Loucy (cell line): Measurements from ENCODE around the gene PPFIA3.

Experiments used
- H2AFZ ChIP-seq: fragments of 200-600 bp; sonication (generic); 2 replicates; pipeline ENCODE4 v1.6.0; 2016; ENCODE audit warnings: antibody characterized with exemption, mild to moderate bottlenecking, low read length, moderate library complexity
- H3F3A ChIP-seq: fragments of 200-600 bp; 2 replicates; pipeline ENCODE4 v1.6.0; 2016; ENCODE audit warnings: antibody characterized with exemption, low read depth, mild to moderate bottlenecking
- H3K27me3 ChIP-seq: fragments of 200-600 bp; sonication (generic); 2 replicates; pipeline ENCODE4 v1.6.1; 2014; ENCODE audit warnings: low read length, mild to moderate bottlenecking; ENCODE audit not compliant: insufficient read depth, poor library complexity, severe bottlenecking
- H3K36me3 ChIP-seq: fragments of 200-600 bp; sonication (generic); 2 replicates; pipeline ENCODE4 v1.6.1; 2016; ENCODE audit warnings: low read length; ENCODE audit not compliant: insufficient read depth
- H3K4me1 ChIP-seq: fragments of 200-600 bp; sonication (generic); 2 replicates; pipeline ENCODE4 v1.5.1; 2014; ENCODE audit warnings: low read length, mild to moderate bottlenecking; ENCODE audit not compliant: insufficient read depth, poor library complexity, severe bottlenecking
- H3K4me2 ChIP-seq: fragments of 200-600 bp; sonication (generic); 2 replicates; pipeline ENCODE4 v1.6.0; 2014; ENCODE audit warnings: antibody characterized with exemption, low read length, low read depth, mild to moderate bottlenecking; ENCODE audit not compliant: poor library complexity, severe bottlenecking
- H3K4me3 ChIP-seq: fragments of 200-600 bp; sonication (generic); 2 replicates; pipeline ENCODE4 v1.5.1; 2014; ENCODE audit warnings: low read length, mild to moderate bottlenecking, mixed read lengths; ENCODE audit not compliant: poor library complexity, severe bottlenecking
- H3K79me2 ChIP-seq: fragments of 200-600 bp; sonication (generic); 2 replicates; pipeline ENCODE4 v1.6.1; 2014; ENCODE audit warnings: low read length; ENCODE audit not compliant: insufficient read depth
- H3K9ac ChIP-seq: fragments of 200-600 bp; sonication (generic); 2 replicates; pipeline ENCODE4 v1.6.0; 2014; ENCODE audit warnings: mild to moderate bottlenecking, low read depth, low read length, moderate library complexity; ENCODE audit not compliant: poor library complexity, severe bottlenecking
- H3K9me2 ChIP-seq: fragments of 200-600 bp; sonication (generic); replicated peaks from 2 replicates; pipeline ENCODE4 v1.6.1; 2016; ENCODE audit warnings: low read depth, low read length, mixed read lengths
- H3K9me3 ChIP-seq: fragments of 200-600 bp; sonication (generic); 2 replicates; pipeline ENCODE4 v1.6.1; 2014; ENCODE audit warnings: mild to moderate bottlenecking, antibody characterized with exemption, low read length, low read depth; ENCODE audit not compliant: insufficient read depth
- H4K20me1 ChIP-seq: fragments of 200-600 bp; sonication (generic); 2 replicates; pipeline ENCODE4 v1.6.0; 2014; ENCODE audit warnings: antibody characterized with exemption, low read length, mild to moderate bottlenecking; ENCODE audit not compliant: insufficient read depth, poor library complexity, severe bottlenecking
- EZH2phosphoT487 ChIP-seq: fragments of 200-600 bp; IDR thresholded peaks from 2 replicates; pipeline ENCODE4 v1.6.1; 2018; ENCODE audit warnings: antibody characterized with exemption, mild to moderate bottlenecking, moderate library complexity, borderline replicate concordance
- TF ChIP-seq, protein P1 (sequence below): fragments of 200-600 bp; sonication (generic); conservative IDR thresholded peaks from 2 replicates; pipeline ENCODE4 v1.5.1; 2014; ENCODE audit warnings: mild to moderate bottlenecking, antibody characterized with exemption, low read length

The PPFIA3 gene

GRCh38 chr19:49186108-49186507 is 66.8 kb downstream of the PPFIA3 start:
- Histone ChIP-seq H2AFZ (no peak overlapping the region), H3K9me2 (no peaks in the 10 kb centered on the region), H3K9ac (no peak overlapping the region), H3K36me3 (no peaks in the 10 kb centered on the region), H3K79me2 (no peaks in the 10 kb centered on the region), H3K9me3 (peaks cover 2% of the 10 kb centered on the region; the same call in 1 of the 2 replicates), H4K20me1 (no peaks in the 10 kb centered on the region), H3K4me3 (no peak overlapping the region), H3F3A (no peaks in the 10 kb centered on the region), H3K27me3 (no peaks in the 10 kb centered on the region), H3K4me2 (no peak overlapping the region), H3K4me1 (peaks cover 12% of the 10 kb centered on the region)
- TF ChIP-seq, protein P1, sequence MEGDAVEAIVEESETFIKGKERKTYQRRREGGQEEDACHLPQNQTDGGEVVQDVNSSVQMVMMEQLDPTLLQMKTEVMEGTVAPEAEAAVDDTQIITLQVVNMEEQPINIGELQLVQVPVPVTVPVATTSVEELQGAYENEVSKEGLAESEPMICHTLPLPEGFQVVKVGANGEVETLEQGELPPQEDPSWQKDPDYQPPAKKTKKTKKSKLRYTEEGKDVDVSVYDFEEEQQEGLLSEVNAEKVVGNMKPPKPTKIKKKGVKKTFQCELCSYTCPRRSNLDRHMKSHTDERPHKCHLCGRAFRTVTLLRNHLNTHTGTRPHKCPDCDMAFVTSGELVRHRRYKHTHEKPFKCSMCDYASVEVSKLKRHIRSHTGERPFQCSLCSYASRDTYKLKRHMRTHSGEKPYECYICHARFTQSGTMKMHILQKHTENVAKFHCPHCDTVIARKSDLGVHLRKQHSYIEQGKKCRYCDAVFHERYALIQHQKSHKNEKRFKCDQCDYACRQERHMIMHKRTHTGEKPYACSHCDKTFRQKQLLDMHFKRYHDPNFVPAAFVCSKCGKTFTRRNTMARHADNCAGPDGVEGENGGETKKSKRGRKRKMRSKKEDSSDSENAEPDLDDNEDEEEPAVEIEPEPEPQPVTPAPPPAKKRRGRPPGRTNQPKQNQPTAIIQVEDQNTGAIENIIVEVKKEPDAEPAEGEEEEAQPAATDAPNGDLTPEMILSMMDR, result no peak

GRCh38 chr19:49188626-49189200 is 69.4 kb downstream of the PPFIA3 start:
- Histone ChIP-seq H3F3A (no peaks in the 10 kb centered on the region), H3K36me3 (no peaks in the 10 kb centered on the region), H3K79me2 (no peaks in the 10 kb centered on the region), H3K4me2 (no peak overlapping the region), H3K9me3 (peaks cover 2% of the 10 kb centered on the region; the same call in 1 of the 2 replicates), H3K9ac (no peak overlapping the region), H3K9me2 (no peaks in the 10 kb centered on the region), H3K27me3 (no peaks in the 10 kb centered on the region), H3K4me3 (no peak overlapping the region), H2AFZ (peak overlapping the region; percentile 14; the same call in 1 of the 2 replicates), H4K20me1 (no peaks in the 10 kb centered on the region), H3K4me1 (peaks cover 12% of the 10 kb centered on the region)
- TF ChIP-seq, protein P1, result no peak
- no peak for TF ChIP-seq EZH2phosphoT487

- no peaks in the 10 kb centered on the region for H3K79me2 ChIP-seq
- no peaks in the 10 kb centered on the region for H3K9me2 ChIP-seq
- H3K9me3 ChIP-seq, result peaks cover 2% of the 10 kb centered on the region; the same call in 1 of the 2 replicates
- TF ChIP-seq, protein P1, result no peak
- no peak for TF ChIP-seq EZH2phosphoT487
- H3K4me2 ChIP-seq, result peak overlapping the region; percentile 52
- H3K27me3 ChIP-seq, result no peaks in the 10 kb centered on the region
- H4K20me1 ChIP-seq, result no peaks in the 10 kb centered on the region
- no peak overlapping the region for H3K9ac ChIP-seq
- H2AFZ ChIP-seq, result peak overlapping the region; percentile 14
- H3K4me1 ChIP-seq, result peaks cover 12% of the 10 kb centered on the region
- H3K4me3 ChIP-seq, result peak overlapping the region; percentile 32
- no peaks in the 10 kb centered on the region for H3F3A ChIP-seq
- H3K36me3 ChIP-seq, result no peaks in the 10 kb centered on the region
These were observed 69.9 kb downstream of the PPFIA3 start for GRCh38 chr19:49189259-49189658.
